Measurements from ENCODE around the gene PNMA6F. TPM values are rescaled to one million over a fixed set of nuclear protein-coding genes. Genes with fewer than 3 reads are reported as not detected.
"Not testable (repeated sequence)": the region's sequence is repeated elsewhere in the genome, so short reads cannot be mapped to it uniquely, and the experiment has no call there.

PNMA6F gene
- polyA plus RNA-seq, 3 donors = 0.04 to 0.12 (median 0.10) TPM

GRCh38 chrX:153304988-153305736 lies 16.4 kb downstream of the PNMA6F start:
- no peak for DNase-seq (ENCODE audit: low read depth in 3 of 3, low spot score in 2 of 3)

- DNase-seq (ENCODE audit: low read depth in 3 of 3, low spot score in 2 of 3) = no peak
Observed at GRCh38 chrX:153303276-153304262, 18.0 kb downstream of the PNMA6F start.

GRCh38 chrX:153302796-153303195 lies 18.8 kb downstream of the PNMA6F start:
- DNase-seq (ENCODE audit: low read depth in 3 of 3, low spot score in 2 of 3) = no peak

- DNase-seq (ENCODE audit: low read depth in 3 of 3, low spot score in 2 of 3) = no peak
Observed at GRCh38 chrX:153301746-153302145, 19.8 kb downstream of the PNMA6F start.

GRCh38 chrX:153299855-153300254 lies 21.7 kb downstream of the PNMA6F start:
- DNase-seq (ENCODE audit: low read depth in 3 of 3, low spot score in 2 of 3) = no peak

- no peak for DNase-seq (ENCODE audit: low read depth in 3 of 3, low spot score in 2 of 3)
Observed at GRCh38 chrX:153297376-153297775, 24.2 kb downstream of the PNMA6F start.

- not testable (repeated sequence) for DNase-seq (ENCODE audit: low read depth in 3 of 3, low spot score in 2 of 3)
Observed at GRCh38 chrX:153293485-153294071, 28.0 kb downstream of the PNMA6F start.

GRCh38 chrX:153288807-153289206 lies 32.8 kb downstream of the PNMA6F start:
- DNase-seq (ENCODE audit: low read depth in 3 of 3, low spot score in 2 of 3) = not testable (repeated sequence)

GRCh38 chrX:153285678-153286077 lies 35.9 kb downstream of the PNMA6F start:
- not testable (repeated sequence) for DNase-seq (ENCODE audit: low read depth in 3 of 3, low spot score in 2 of 3)

- not testable (repeated sequence) for DNase-seq (ENCODE audit: low read depth in 3 of 3, low spot score in 2 of 3)
Observed at GRCh38 chrX:153283982-153284381, 37.6 kb downstream of the PNMA6F start.

GRCh38 chrX:153281784-153282183 lies 39.8 kb downstream of the PNMA6F start:
- DNase-seq (ENCODE audit: low read depth in 3 of 3, low spot score in 2 of 3) = not testable (repeated sequence)

GRCh38 chrX:153279304-153279703 lies 42.3 kb downstream of the PNMA6F start:
- not testable (repeated sequence) for DNase-seq (ENCODE audit: low read depth in 3 of 3, low spot score in 2 of 3)

- DNase-seq (ENCODE audit: low read depth in 3 of 3, low spot score in 2 of 3) = not testable (repeated sequence)
Observed at GRCh38 chrX:153276049-153276448, 45.5 kb downstream of the PNMA6F start.

- not testable (repeated sequence) for DNase-seq (ENCODE audit: low read depth in 3 of 3, low spot score in 2 of 3)
Observed at GRCh38 chrX:153275418-153275817, 46.1 kb downstream of the PNMA6F start.

- DNase-seq (ENCODE audit: low read depth in 3 of 3, low spot score in 2 of 3) = not testable (repeated sequence)
Observed at GRCh38 chrX:153272584-153272983, 49.0 kb downstream of the PNMA6F start.

GRCh38 chrX:153272070-153272469 lies 49.5 kb downstream of the PNMA6F start:
- DNase-seq (ENCODE audit: low read depth in 3 of 3, low spot score in 2 of 3) = not testable (repeated sequence)

Other genes with a start within 250 kb of the PNMA6F start
- 1 to 10 TPM; 7.0 to 9.9 (median 7.8) TPM for gene PNMA6A, start 249.3 kb downstream of the PNMA6F start, polyA plus RNA-seq (ENCODE audit: insufficient read length in 3 of 3)
- not detected for gene MAGEA1, start 142.5 kb downstream of the PNMA6F start, polyA plus RNA-seq (ENCODE audit: insufficient read length in 3 of 3)
- 10 to 100 TPM; 18.5 to 19.4 (median 18.8) TPM for gene ZNF275, start 12.4 kb upstream of the PNMA6F start, polyA plus RNA-seq (ENCODE audit: insufficient read length in 3 of 3)
- gene PNMA6E, start 79.6 kb upstream of the PNMA6F start, polyA plus RNA-seq (ENCODE audit: insufficient read length in 3 of 3) = not detected
- gene ZFP92, start 89.7 kb upstream of the PNMA6F start, polyA plus RNA-seq (ENCODE audit: insufficient read length in 3 of 3) = under 1 TPM; 0.75 to 0.98 (median 0.80) TPM
- gene TREX2, start 124.3 kb upstream of the PNMA6F start, polyA plus RNA-seq (ENCODE audit: insufficient read length in 3 of 3) = under 1 TPM; 0.21 to 0.24 (median 0.24) TPM
- 10 to 100 TPM; 21.1 to 25.3 (median 22.8) TPM for gene HAUS7, start 148.8 kb upstream of the PNMA6F start, polyA plus RNA-seq (ENCODE audit: insufficient read length in 3 of 3)
- gene BGN, start 173.2 kb upstream of the PNMA6F start, polyA plus RNA-seq (ENCODE audit: insufficient read length in 3 of 3) = 100 to 1,000 TPM; 144 to 189 (median 175) TPM
- gene ATP2B3, start 195.9 kb upstream of the PNMA6F start, polyA plus RNA-seq (ENCODE audit: insufficient read length in 3 of 3) = under 1 TPM; 0.11 to 0.24 (median 0.14) TPM